HCT116 (cell line): Measurements from ENCODE around the gene CACNA1C. TPM values are rescaled to one million over a fixed set of nuclear protein-coding genes. Genes with fewer than 3 reads are reported as not detected.

Source experiments
- ATAC-seq: fragments of 200-7000 bp; cut with Tn5 transposase; 2 replicates; pipeline ENCODE4 v1.9.1; 2020; ENCODE audit warnings: mild to moderate bottlenecking, moderate library complexity
- BruUV-seq: library from RNA; stranded (reverse); fragments of 400-500 nt; replicated peaks from 2 replicates; lab custom pipeline; 2021; lab: Mats Ljungman, UMichigan
- CTCF ChIA-PET: fragments of 300-600 bp; sonication (Branson Sonifier 250); formaldehyde crosslinking; loops from one replicate; lab custom pipeline; 2021; ENCODE audit warnings: antibody characterized with exemption; lab: Charles Lee
- POLR2A ChIA-PET: fragments of 300-600, 350-600 bp; sonication (Branson Sonifier 250); formaldehyde crosslinking; loops from one replicate; lab custom pipeline; 2021; ENCODE audit warnings: antibody characterized with exemption; lab: Charles Lee
- RAD21 ChIA-PET, 2 experiments: fragments of 300-600 bp; sonication (Branson Sonifier 250); formaldehyde crosslinking; loops; one replicate each; lab custom pipeline; 2023; ENCODE audit warnings: low total read pairs in 2 of 2; ENCODE audit not compliant: uncharacterized antibody in 2 of 2, unreplicated experiment in 2 of 2, low non-redundant PET in 1 of 2; lab: Charles Lee
- DNase-seq: peaks from one replicate; pipeline ENCODE4 v3.0.0-alpha.2; 2010; ENCODE audit warnings: low read depth, low spot score
- H2AFZ ChIP-seq: fragments of 200-600 bp; shearing (Covaris generic), sonication (generic); 2 replicates; pipeline ENCODE4 v1.6.1; 2017; ENCODE audit warnings: low read depth, mixed run types, mixed read lengths, antibody characterized with exemption, low read length; ENCODE audit not compliant: poor library complexity, severe bottlenecking
- H3K27ac ChIP-seq: 2 replicates; pipeline ENCODE4 v1.5.1; 2012; ENCODE audit warnings: low read depth, low read length
- H3K27me3 ChIP-seq: fragments of 200-600 bp; sonication (generic); 2 replicates; pipeline ENCODE4 v1.6.1; 2016; ENCODE audit warnings: mixed run types, low read length, mixed read lengths; ENCODE audit not compliant: insufficient read depth
- H3K36me3 ChIP-seq, 2 experiments: fragments of 200-500 bp in 1 of 2; fragments of 200-600 bp in 1 of 2; sonication (Bioruptor generic) in 1 of 2; sonication (generic) in 1 of 2; 2 replicates each; pipeline versions ENCODE4 v1.5.1 to v1.6.1; 2014 to 2016; ENCODE audit warnings: low read length in 2 of 2, inconsistent platforms in 1 of 2, mixed read lengths in 1 of 2, mixed run types in 1 of 2; ENCODE audit not compliant: insufficient read depth in 2 of 2, control insufficient read depth in 1 of 2
- H3K4me1 ChIP-seq, 2 experiments: fragments of 200-600 bp in 1 of 2; sonication (generic) in 1 of 2; 2 replicates each; pipeline versions ENCODE4 v1.5.1 to v1.6.1; 2012 to 2017; ENCODE audit warnings: low read length in 2 of 2, inconsistent platforms in 1 of 2, mild to moderate bottlenecking in 1 of 2, mixed read lengths in 1 of 2, mixed run types in 1 of 2, moderate library complexity in 1 of 2; ENCODE audit not compliant: insufficient read depth in 2 of 2, control insufficient read depth in 1 of 2
- H3K4me2 ChIP-seq: fragments of 200-600 bp; sonication (generic); 2 replicates; pipeline ENCODE4 v1.6.1; 2017; ENCODE audit warnings: mixed run types, low read length, mixed read lengths
- H3K4me3 ChIP-seq, 2 experiments: fragments of 200-600 bp in 1 of 2; sonication (generic) in 1 of 2; replicated peaks in 1 of 2; 2 replicates each; pipeline ENCODE4 v1.5.1; 2011 to 2016; ENCODE audit warnings: low read length in 2 of 2, control low read depth in 1 of 2, low read depth in 1 of 2, mild to moderate bottlenecking in 1 of 2, mixed read lengths in 1 of 2, mixed run types in 1 of 2
- H3K79me2 ChIP-seq: fragments of 200-600 bp; sonication (generic); 2 replicates; pipeline ENCODE4 v1.6.1; 2017; ENCODE audit warnings: mild to moderate bottlenecking, mixed run types, low read length, moderate library complexity, mixed read lengths; ENCODE audit not compliant: insufficient read depth
- H3K9ac ChIP-seq: fragments of 200-600 bp; sonication (generic); 2 replicates; pipeline ENCODE4 v1.6.1; 2016; ENCODE audit warnings: low read length, mixed read lengths
- H3K9me2 ChIP-seq: fragments of 200-600 bp; sonication (generic), shearing (Covaris generic); 2 replicates; pipeline ENCODE4 v1.6.1; 2017; ENCODE audit warnings: mixed run types, mild to moderate bottlenecking, moderate library complexity; ENCODE audit not compliant: insufficient read depth
- H3K9me3 ChIP-seq, 2 experiments: fragments of 200-500 bp in 1 of 2; fragments of 200-600 bp in 1 of 2; sonication (Bioruptor generic) in 1 of 2; sonication (generic) in 1 of 2; 2 replicates each; pipeline ENCODE4 v1.6.1; 2014 to 2017; ENCODE audit warnings: low read length in 2 of 2, mixed read lengths in 2 of 2, inconsistent platforms in 1 of 2, low read depth in 1 of 2, mild to moderate bottlenecking in 1 of 2, mixed run types in 1 of 2, moderate library complexity in 1 of 2; ENCODE audit not compliant: control insufficient read depth in 1 of 2, insufficient read depth in 1 of 2
- H4K20me1 ChIP-seq: fragments of 200-600 bp; sonication (generic), shearing (Covaris generic); 2 replicates; pipeline ENCODE4 v1.6.1; 2017; ENCODE audit warnings: mixed run types, mild to moderate bottlenecking, moderate library complexity; ENCODE audit not compliant: insufficient read depth
- CEBPB ChIP-seq: IDR thresholded peaks from 2 replicates; pipeline ENCODE4 v1.6.1; 2012; ENCODE audit warnings: low read depth
- EGR1 ChIP-seq: IDR thresholded peaks from 2 replicates; pipeline ENCODE4 v1.6.1; 2012; ENCODE audit warnings: low read depth
- FOSL1 ChIP-seq: IDR thresholded peaks from 2 replicates; pipeline ENCODE4 v1.6.1; 2012; ENCODE audit warnings: low read depth
- RAD21 ChIP-seq: IDR thresholded peaks from 2 replicates; pipeline ENCODE4 v1.6.1; 2012; ENCODE audit warnings: low read depth, mild to moderate bottlenecking
- TCF7L2 ChIP-seq: IDR thresholded peaks from 2 replicates; pipeline ENCODE4 v1.7.0; 2011; ENCODE audit warnings: borderline replicate concordance, inconsistent platforms; ENCODE audit not compliant: insufficient read depth, insufficient read length; ENCODE audit errors: extremely low read depth
- intact Hi-C: fragments of 100-400 bp; cut with micrococcal nuclease; formaldehyde crosslinking; loops from 2 replicates; pipeline ENCODE4 v1.10.0; 2022
- total RNA-seq: library from RNA; stranded (reverse); gene quantifications from one replicate; pipeline ENCODE4 v1.2.1, GENCODE V29; 2021; ENCODE audit not compliant: unreplicated experiment
- TF ChIP-seq, protein P1 (sequence below): IDR thresholded peaks from 2 replicates; pipeline ENCODE4 v1.6.1; 2012; ENCODE audit warnings: low read depth

The CACNA1C gene
- total RNA-seq, 1 experiment from 2014 or later: 0.05 TPM

GRCh38 chr12:2261708-2262107 lies 208.9 kb downstream of the CACNA1C start:
- TF ChIP-seq FOSL1: no peak
- no TSS peak for BruUV-seq
- no peak overlapping the region for H3K27ac ChIP-seq
- no peaks in the 10 kb centered on the region for H3K36me3 ChIP-seq
- ATAC-seq (no peak), DNase-seq (no peak)
- H3K9ac ChIP-seq: no peak overlapping the region
- H3K9me3 ChIP-seq: no peaks in the 10 kb centered on the region
- H3K4me1 ChIP-seq: no peaks in the 10 kb centered on the region
- POLR2A ChIA-PET: no interaction called here
- intact Hi-C loops: no loop called here
- H3K4me2 ChIP-seq: no peak overlapping the region
- CTCF ChIA-PET: no interaction called here
- no peak overlapping the region for H3K4me3 ChIP-seq
- no peaks in the 10 kb centered on the region for H3K9me2 ChIP-seq
- no peak overlapping the region for H2AFZ ChIP-seq
- H3K27me3 ChIP-seq: peaks cover 5% of the 10 kb centered on the region; the same call in 1 of the 2 replicates
- no peaks in the 10 kb centered on the region for H4K20me1 ChIP-seq
- RAD21 ChIA-PET: no interaction called here
- H3K79me2 ChIP-seq: no peaks in the 10 kb centered on the region

DNA sequence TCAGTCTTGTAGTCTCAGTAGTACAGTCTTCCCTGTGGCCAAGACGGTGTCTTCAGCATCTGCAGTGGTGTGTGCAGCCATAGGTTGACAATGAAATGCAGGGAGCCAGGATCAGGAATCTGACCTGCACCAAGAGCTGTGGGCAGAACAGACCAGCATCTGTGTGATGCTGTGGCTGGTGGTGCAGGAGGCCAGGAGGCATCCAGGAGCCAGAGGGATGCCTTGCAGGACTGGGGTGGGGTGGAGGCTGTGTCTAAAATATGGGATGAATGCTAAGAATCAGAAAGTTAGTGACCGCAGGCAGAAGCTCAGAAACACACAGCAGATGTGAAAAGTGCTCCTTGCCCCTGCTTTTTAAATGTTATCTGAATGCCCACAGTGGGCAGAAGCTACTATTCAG lies 209.7 kb downstream of the CACNA1C start:
- Histone ChIP-seq H3K4me2 (no peak overlapping the region), H2AFZ (no peak overlapping the region), H3K9me2 (no peaks in the 10 kb centered on the region), H3K9me3 (no peaks in the 10 kb centered on the region), H3K9ac (no peak overlapping the region), H3K27me3 (peaks cover 9% of the 10 kb centered on the region; the same call in 1 of the 2 replicates), H3K4me1 (no peaks in the 10 kb centered on the region), H3K36me3 (no peaks in the 10 kb centered on the region), H3K4me3 (no peak overlapping the region), H3K79me2 (no peaks in the 10 kb centered on the region), H4K20me1 (no peaks in the 10 kb centered on the region), H3K27ac (no peak overlapping the region)
- TF ChIP-seq, protein P1, sequence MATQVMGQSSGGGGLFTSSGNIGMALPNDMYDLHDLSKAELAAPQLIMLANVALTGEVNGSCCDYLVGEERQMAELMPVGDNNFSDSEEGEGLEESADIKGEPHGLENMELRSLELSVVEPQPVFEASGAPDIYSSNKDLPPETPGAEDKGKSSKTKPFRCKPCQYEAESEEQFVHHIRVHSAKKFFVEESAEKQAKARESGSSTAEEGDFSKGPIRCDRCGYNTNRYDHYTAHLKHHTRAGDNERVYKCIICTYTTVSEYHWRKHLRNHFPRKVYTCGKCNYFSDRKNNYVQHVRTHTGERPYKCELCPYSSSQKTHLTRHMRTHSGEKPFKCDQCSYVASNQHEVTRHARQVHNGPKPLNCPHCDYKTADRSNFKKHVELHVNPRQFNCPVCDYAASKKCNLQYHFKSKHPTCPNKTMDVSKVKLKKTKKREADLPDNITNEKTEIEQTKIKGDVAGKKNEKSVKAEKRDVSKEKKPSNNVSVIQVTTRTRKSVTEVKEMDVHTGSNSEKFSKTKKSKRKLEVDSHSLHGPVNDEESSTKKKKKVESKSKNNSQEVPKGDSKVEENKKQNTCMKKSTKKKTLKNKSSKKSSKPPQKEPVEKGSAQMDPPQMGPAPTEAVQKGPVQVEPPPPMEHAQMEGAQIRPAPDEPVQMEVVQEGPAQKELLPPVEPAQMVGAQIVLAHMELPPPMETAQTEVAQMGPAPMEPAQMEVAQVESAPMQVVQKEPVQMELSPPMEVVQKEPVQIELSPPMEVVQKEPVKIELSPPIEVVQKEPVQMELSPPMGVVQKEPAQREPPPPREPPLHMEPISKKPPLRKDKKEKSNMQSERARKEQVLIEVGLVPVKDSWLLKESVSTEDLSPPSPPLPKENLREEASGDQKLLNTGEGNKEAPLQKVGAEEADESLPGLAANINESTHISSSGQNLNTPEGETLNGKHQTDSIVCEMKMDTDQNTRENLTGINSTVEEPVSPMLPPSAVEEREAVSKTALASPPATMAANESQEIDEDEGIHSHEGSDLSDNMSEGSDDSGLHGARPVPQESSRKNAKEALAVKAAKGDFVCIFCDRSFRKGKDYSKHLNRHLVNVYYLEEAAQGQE: no peak
- TF ChIP-seq FOSL1 (no peak), RAD21 (no peak), CEBPB (no peak), EGR1 (no peak), TCF7L2 (no peak)
- ChIA-PET RAD21 (no interaction called here), POLR2A (no interaction called here), CTCF (no interaction called here)
- ATAC-seq: no peak
- intact Hi-C loops: no loop called here
- DNase-seq: no peak
- no TSS peak for BruUV-seq
